ENCODE measurements around the gene AHSG.

The AHSG gene

GRCh38 chr3:186643493-186643892 lies 30.6 kb downstream of the AHSG start:
- DNase-seq = no peak

- DNase-seq = no peak
Measured at GRCh38 chr3:186644683-186645082, 31.8 kb downstream of the AHSG start.

GRCh38 chr3:186646106-186646505 lies 33.2 kb downstream of the AHSG start:
- no peak for DNase-seq

- no peak for DNase-seq
Measured at GRCh38 chr3:186646841-186647240, 34.0 kb downstream of the AHSG start.

GRCh38 chr3:186648851-186649250 lies 36.0 kb downstream of the AHSG start:
- no peak for DNase-seq

GRCh38 chr3:186651678-186652215 lies 38.9 kb downstream of the AHSG start:
- no peak for DNase-seq

- no peak for DNase-seq
Measured at GRCh38 chr3:186653080-186653707, 40.3 kb downstream of the AHSG start.

GRCh38 chr3:186653984-186654383 lies 41.1 kb downstream of the AHSG start:
- no peak for DNase-seq

- DNase-seq = no peak
Measured at GRCh38 chr3:186663361-186664118, 50.7 kb downstream of the AHSG start.

- no peak for DNase-seq
Measured at GRCh38 chr3:186664119-186664495, 51.2 kb downstream of the AHSG start.

- DNase-seq = no peak
Measured at GRCh38 chr3:186664506-186664905, 51.6 kb downstream of the AHSG start.

GRCh38 chr3:186665625-186666188 lies 52.8 kb downstream of the AHSG start, which contains the start of gene HRG:
TSS of gene HRG (plus strand) at chr3:186666014. CDS start at chr3:186666032, 18 bp downstream.
- DNase-seq = no peak

GRCh38 chr3:186668426-186668825 lies 55.6 kb downstream of the AHSG start:
- no peak for DNase-seq

- DNase-seq = no peak
Measured at GRCh38 chr3:186669378-186670084, 56.7 kb downstream of the AHSG start.

GRCh38 chr3:186670155-186670554 lies 57.3 kb downstream of the AHSG start:
- DNase-seq = no peak
